ENCODE data around the gene ADRA1B. TPM values are rescaled to one million over a fixed set of nuclear protein-coding genes. Genes with fewer than 3 reads are reported as not detected.
A peak's percentile ranks its signal among the peaks of the same experiment; 100 is the strongest.

Gene ADRA1B
- total RNA-seq, 2 experiments from 2014 or later: not detected

GRCh38 chr5:159972538-159973362 is 56.5 kb downstream of the ADRA1B start:
- Histone ChIP-seq H3K36me3 (ENCODE audit: insufficient read depth, low read length) (no peaks in the 10 kb centered on the region), H3K27ac (ENCODE audit: low read depth in 1 of 2, low read length in 2 of 2) (no peak overlapping the region), H3K9me3 (ENCODE audit: control insufficient read depth in 1 of 2, insufficient read depth in 1 of 2, low read length in 2 of 2) (peaks cover 0 to 10% of the 10 kb centered on the region in 2 experiments), H3K4me1 (ENCODE audit: insufficient read depth, low read length) (peaks cover 6% of the 10 kb centered on the region), H3K27me3 (ENCODE audit: control insufficient read depth in 1 of 2, insufficient read depth in 2 of 2, low read length in 2 of 2) (peaks cover 41 to 47% of the 10 kb centered on the region in 2 experiments), H3K4me3 (ENCODE audit: low read length) (no peak overlapping the region)
- POLR2A ChIA-PET: no interaction called here
- peak overlapping the region; percentile 42 for H3K4me3 Mint-ChIP-seq
- intact Hi-C loops (cut with DNase I, micrococcal nuclease): no loop called here
- no peak for ATAC-seq (ENCODE audit: poor library complexity)
- peaks cover 80% of the 10 kb centered on the region for H3K27me3 Mint-ChIP-seq
- peak in 2 of 14 experiments; percentile 11 to 25 for DNase-seq
- peaks cover 14% of the 10 kb centered on the region for H3K4me1 Mint-ChIP-seq (ENCODE audit: low read depth)
- CTCF ChIA-PET: no interaction called here
- TF ChIP-seq, protein P1, sequence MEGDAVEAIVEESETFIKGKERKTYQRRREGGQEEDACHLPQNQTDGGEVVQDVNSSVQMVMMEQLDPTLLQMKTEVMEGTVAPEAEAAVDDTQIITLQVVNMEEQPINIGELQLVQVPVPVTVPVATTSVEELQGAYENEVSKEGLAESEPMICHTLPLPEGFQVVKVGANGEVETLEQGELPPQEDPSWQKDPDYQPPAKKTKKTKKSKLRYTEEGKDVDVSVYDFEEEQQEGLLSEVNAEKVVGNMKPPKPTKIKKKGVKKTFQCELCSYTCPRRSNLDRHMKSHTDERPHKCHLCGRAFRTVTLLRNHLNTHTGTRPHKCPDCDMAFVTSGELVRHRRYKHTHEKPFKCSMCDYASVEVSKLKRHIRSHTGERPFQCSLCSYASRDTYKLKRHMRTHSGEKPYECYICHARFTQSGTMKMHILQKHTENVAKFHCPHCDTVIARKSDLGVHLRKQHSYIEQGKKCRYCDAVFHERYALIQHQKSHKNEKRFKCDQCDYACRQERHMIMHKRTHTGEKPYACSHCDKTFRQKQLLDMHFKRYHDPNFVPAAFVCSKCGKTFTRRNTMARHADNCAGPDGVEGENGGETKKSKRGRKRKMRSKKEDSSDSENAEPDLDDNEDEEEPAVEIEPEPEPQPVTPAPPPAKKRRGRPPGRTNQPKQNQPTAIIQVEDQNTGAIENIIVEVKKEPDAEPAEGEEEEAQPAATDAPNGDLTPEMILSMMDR (IDR thresholded peaks at IDR 0.05): no peak
- H3K27ac Mint-ChIP-seq: no peak overlapping the region
- no peaks in the 10 kb centered on the region for H3K9me3 Mint-ChIP-seq
- no peaks in the 10 kb centered on the region for H3K36me3 Mint-ChIP-seq (ENCODE audit: low read depth)

GRCh38 chr5:159975462-159976019 is 59.3 kb downstream of the ADRA1B start:
- Histone ChIP-seq H3K27me3 (ENCODE audit: control insufficient read depth in 1 of 2, insufficient read depth in 2 of 2, low read length in 2 of 2) (peaks cover 29 to 31% of the 10 kb centered on the region in 2 experiments), H3K4me3 (ENCODE audit: low read length) (no peak overlapping the region), H3K36me3 (ENCODE audit: insufficient read depth, low read length) (no peaks in the 10 kb centered on the region), H3K27ac (ENCODE audit: low read depth in 1 of 2, low read length in 2 of 2) (no peak overlapping the region), H3K4me1 (ENCODE audit: insufficient read depth, low read length) (peaks cover 6% of the 10 kb centered on the region), H3K9me3 (ENCODE audit: control insufficient read depth in 1 of 2, insufficient read depth in 1 of 2, low read length in 2 of 2) (peaks cover 0 to 10% of the 10 kb centered on the region in 2 experiments)
- ChIA-PET POLR2A (no interaction called here), CTCF (no interaction called here)
- Mint-ChIP-seq H3K36me3 (ENCODE audit: low read depth) (no peaks in the 10 kb centered on the region), H3K4me3 (no peak overlapping the region), H3K4me1 (ENCODE audit: low read depth) (peaks cover 14% of the 10 kb centered on the region), H3K9me3 (no peaks in the 10 kb centered on the region), H3K27ac (no peak overlapping the region), H3K27me3 (peaks cover 59% of the 10 kb centered on the region)
- ATAC-seq (ENCODE audit: poor library complexity): no peak
- DNase-seq: no peak
- TF ChIP-seq, protein P1 (IDR thresholded peaks at IDR 0.05): no peak
- intact Hi-C loops (cut with DNase I, micrococcal nuclease): no loop called here

- Histone ChIP-seq H3K27me3 (ENCODE audit: control insufficient read depth in 1 of 2, insufficient read depth in 2 of 2, low read length in 2 of 2) (peaks cover 20 to 21% of the 10 kb centered on the region in 2 experiments), H3K9me3 (ENCODE audit: control insufficient read depth in 1 of 2, insufficient read depth in 1 of 2, low read length in 2 of 2) (peaks cover 0 to 10% of the 10 kb centered on the region in 2 experiments), H3K4me1 (ENCODE audit: insufficient read depth, low read length) (peaks cover 6% of the 10 kb centered on the region), H3K4me3 (ENCODE audit: low read length) (no peak overlapping the region), H3K36me3 (ENCODE audit: insufficient read depth, low read length) (no peaks in the 10 kb centered on the region), H3K27ac (ENCODE audit: low read depth in 1 of 2, low read length in 2 of 2) (no peak overlapping the region)
- no peak for DNase-seq
- intact Hi-C loops (cut with DNase I, micrococcal nuclease): no loop called here
- no peak overlapping the region for H3K27ac Mint-ChIP-seq
- peaks cover 6% of the 10 kb centered on the region for H3K4me1 Mint-ChIP-seq (ENCODE audit: low read depth)
- POLR2A ChIA-PET: no interaction called here
- peaks cover 55% of the 10 kb centered on the region for H3K27me3 Mint-ChIP-seq
- no peaks in the 10 kb centered on the region for H3K9me3 Mint-ChIP-seq
- TF ChIP-seq, protein P1 (IDR thresholded peaks at IDR 0.05): no peak
- no peaks in the 10 kb centered on the region for H3K36me3 Mint-ChIP-seq (ENCODE audit: low read depth)
- no peak for ATAC-seq (ENCODE audit: poor library complexity)
- no peak overlapping the region for H3K4me3 Mint-ChIP-seq
- CTCF ChIA-PET: no interaction called here
Measured at GRCh38 chr5:159976921-159977320, 60.6 kb downstream of the ADRA1B start.
